NCI-H226 (cell line): ENCODE measurements around the gene SDR9C7.
"Not testable (repeated sequence)": the region's sequence is repeated elsewhere in the genome, so short reads cannot be mapped to it uniquely, and the experiment has no call there.

ENCODE experiments used
- DNase-seq: peaks from one replicate; pipeline ENCODE4 v3.0.0-alpha.2; 2015

The SDR9C7 gene

GRCh38 chr12:56933826-56934625, at the start of gene SDR9C7:
TSS of gene SDR9C7 (minus strand) at chr12:56934408. CDS start at chr12:56934261, 147 bp downstream.
- no peak for DNase-seq

GRCh38 chr12:56983386-56983785, 49.2 kb upstream of the SDR9C7 start:
- no peak for DNase-seq

GRCh38 chr12:56982578-56983236, 48.5 kb upstream of the SDR9C7 start:
- not testable (repeated sequence) for DNase-seq

- DNase-seq: no peak
These were observed 46.8 kb upstream of the SDR9C7 start for GRCh38 chr12:56980941-56981530.

GRCh38 chr12:56980268-56980667, 46.1 kb upstream of the SDR9C7 start:
- DNase-seq: no peak

GRCh38 chr12:56979628-56980027, 45.4 kb upstream of the SDR9C7 start:
- DNase-seq: no peak

- no peak for DNase-seq
These were observed 44.4 kb upstream of the SDR9C7 start for GRCh38 chr12:56978397-56979138.

GRCh38 chr12:56977361-56977760, 43.2 kb upstream of the SDR9C7 start:
- DNase-seq: not testable (repeated sequence)

GRCh38 chr12:56974224-56974623, 40.0 kb upstream of the SDR9C7 start:
- DNase-seq: not testable (repeated sequence)

GRCh38 chr12:56968910-56969309, 34.7 kb upstream of the SDR9C7 start:
- not testable (repeated sequence) for DNase-seq

GRCh38 chr12:56965997-56966642, 31.9 kb upstream of the SDR9C7 start:
- DNase-seq: not testable (repeated sequence)

GRCh38 chr12:56965124-56965523, 30.9 kb upstream of the SDR9C7 start:
- not testable (repeated sequence) for DNase-seq

- DNase-seq: not testable (repeated sequence)
These were observed 29.3 kb upstream of the SDR9C7 start for GRCh38 chr12:56963557-56963956.

- DNase-seq: not testable (repeated sequence)
These were observed 28.0 kb upstream of the SDR9C7 start for GRCh38 chr12:56962247-56962646.

GRCh38 chr12:56958422-56958821, 24.2 kb upstream of the SDR9C7 start:
- DNase-seq: no peak

GRCh38 chr12:56957229-56958052, 23.2 kb upstream of the SDR9C7 start, which contains the start of gene RDH16:
TSS of gene RDH16 (minus strand) at chr12:56957608. CDS start at chr12:56957462, 146 bp downstream.
- peak; percentile 40 for DNase-seq

GRCh38 chr12:56955631-56956256, 21.5 kb upstream of the SDR9C7 start:
- peak; percentile 37 for DNase-seq

GRCh38 chr12:56954958-56955355, 20.7 kb upstream of the SDR9C7 start:
- no peak for DNase-seq

- no peak for DNase-seq
These were observed 20.1 kb upstream of the SDR9C7 start for GRCh38 chr12:56954057-56954957.

GRCh38 chr12:56953314-56953713, 19.1 kb upstream of the SDR9C7 start:
- DNase-seq: no peak
